HG03439 (cell line): ENCODE results near the gene SUPT3H.
"Not testable (repeated sequence)": the region's sequence is repeated elsewhere in the genome, so short reads cannot be mapped to it uniquely, and the experiment has no call there.

ENCODE experiments used
- ATAC-seq: cut with Tn5 transposase; IDR thresholded peaks from one replicate; pipeline ENCODE4 v1.9.1; 2021; ENCODE audit warnings: mild to moderate bottlenecking, moderate library complexity; ENCODE audit not compliant: unreplicated experiment

Gene SUPT3H

GRCh38 chr6:45327956-45328522 lies 49.7 kb downstream of the SUPT3H start, which contains the start of gene RUNX2:
RUNX2 (plus strand) TSS chr6:45328330; CDS start chr6:45328727, 397 bp downstream.
- no peak for ATAC-seq

GRCh38 chr6:45326698-45327417 lies 50.9 kb downstream of the SUPT3H start:
- ATAC-seq = no peak

- no peak for ATAC-seq
Measured at GRCh38 chr6:45323656-45324224, 54.0 kb downstream of the SUPT3H start.

- ATAC-seq = no peak
Measured at GRCh38 chr6:45320349-45320748, 57.4 kb downstream of the SUPT3H start.

DNA sequence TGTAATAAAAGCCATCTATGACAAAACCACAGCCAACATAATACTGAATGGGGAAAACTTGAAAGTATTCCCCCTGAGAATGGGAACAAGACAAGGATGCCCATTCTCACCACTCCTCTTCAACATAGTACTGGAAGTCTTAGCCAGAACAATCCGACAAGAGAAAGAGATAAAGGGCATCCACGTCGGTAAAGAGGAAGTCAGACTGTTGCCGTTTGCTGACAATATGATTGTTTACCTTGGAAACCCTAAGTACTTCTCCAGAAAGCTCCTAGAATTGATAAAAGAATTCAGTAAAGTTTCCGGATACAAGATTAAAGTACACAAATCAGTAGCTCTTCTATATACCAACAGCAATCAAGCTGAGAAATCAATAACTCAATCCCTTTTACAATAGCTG lies 63.6 kb downstream of the SUPT3H start:
- no peak for ATAC-seq

- no peak for ATAC-seq
Measured at GRCh38 chr6:45310118-45310788, 67.5 kb downstream of the SUPT3H start.

- ATAC-seq = no peak
Measured at GRCh38 chr6:45305546-45305945, 72.2 kb downstream of the SUPT3H start.

GRCh38 chr6:45302832-45303231 lies 74.9 kb downstream of the SUPT3H start:
- no peak for ATAC-seq

- no peak for ATAC-seq
Measured at GRCh38 chr6:45301348-45302142, 76.2 kb downstream of the SUPT3H start.

DNA sequence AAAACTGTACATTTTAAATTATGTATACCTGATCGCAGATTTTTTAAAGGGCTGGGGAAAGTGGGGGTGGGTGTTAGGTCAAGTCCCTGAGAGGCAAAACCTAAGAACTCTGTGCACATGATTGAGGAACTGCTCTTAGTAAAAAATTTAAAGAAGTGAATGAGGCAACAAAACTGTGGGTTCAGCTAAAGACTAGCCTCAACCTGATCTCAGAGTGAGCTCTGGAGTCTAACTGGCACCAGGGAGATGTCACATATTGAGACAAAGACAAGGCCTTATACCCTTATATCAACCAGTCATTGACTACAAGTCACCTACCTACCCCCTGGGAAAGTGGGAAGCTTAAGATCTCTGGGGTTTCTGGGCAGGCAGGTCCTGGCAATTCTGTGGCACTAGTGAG lies 77.0 kb downstream of the SUPT3H start:
- no peak for ATAC-seq

- no peak for ATAC-seq
Measured at GRCh38 chr6:45299096-45299581, 78.6 kb downstream of the SUPT3H start.

- ATAC-seq = no peak
Measured at GRCh38 chr6:45297320-45297719, 80.4 kb downstream of the SUPT3H start.

GRCh38 chr6:45294065-45294701 lies 83.6 kb downstream of the SUPT3H start:
- not testable (repeated sequence) for ATAC-seq

DNA sequence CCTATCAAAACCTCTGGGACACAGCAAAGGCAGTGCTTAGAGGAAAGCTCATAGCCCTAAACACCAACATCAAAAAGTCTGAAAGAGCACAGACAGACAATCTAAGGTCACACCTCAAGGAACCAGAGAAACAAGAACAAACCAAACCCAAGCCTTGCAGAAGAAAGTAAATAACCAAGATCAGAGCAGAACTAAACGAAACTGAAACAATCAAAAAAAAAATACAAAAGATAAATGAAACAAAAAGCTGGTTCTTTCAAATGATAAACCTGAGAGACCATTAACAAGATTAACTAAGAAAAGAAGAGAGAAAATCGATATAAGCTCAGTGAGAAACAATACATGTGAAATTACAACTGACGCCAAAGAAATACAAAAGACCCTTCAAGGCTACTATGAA lies 84.4 kb downstream of the SUPT3H start:
- ATAC-seq = no peak

- ATAC-seq = no peak
Measured at GRCh38 chr6:45289751-45290514, 87.8 kb downstream of the SUPT3H start.

GRCh38 chr6:45286707-45287106 lies 91.0 kb downstream of the SUPT3H start:
- ATAC-seq = not testable (repeated sequence)

DNA sequence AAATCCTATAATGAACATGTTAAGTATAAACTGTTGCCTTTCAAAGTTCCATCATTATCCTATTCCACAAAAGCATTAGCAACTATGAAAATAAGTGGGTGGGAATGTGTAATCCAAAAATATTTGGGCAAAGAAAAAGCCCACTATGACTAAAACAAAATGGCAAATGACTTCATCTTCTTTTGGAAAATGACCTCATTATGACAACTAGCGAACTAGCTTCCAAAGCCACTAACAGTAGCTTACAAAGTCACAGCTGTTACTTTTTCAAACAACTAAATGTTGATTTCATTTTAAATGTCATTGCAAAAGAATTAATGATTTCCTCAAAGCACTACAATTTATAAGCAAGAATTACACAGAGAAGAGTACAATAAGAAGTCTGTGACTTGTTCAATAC lies 99.4 kb downstream of the SUPT3H start:
- no peak for ATAC-seq

GRCh38 chr6:45277741-45278140 lies 100.0 kb downstream of the SUPT3H start:
- not testable (repeated sequence) for ATAC-seq

DNA sequence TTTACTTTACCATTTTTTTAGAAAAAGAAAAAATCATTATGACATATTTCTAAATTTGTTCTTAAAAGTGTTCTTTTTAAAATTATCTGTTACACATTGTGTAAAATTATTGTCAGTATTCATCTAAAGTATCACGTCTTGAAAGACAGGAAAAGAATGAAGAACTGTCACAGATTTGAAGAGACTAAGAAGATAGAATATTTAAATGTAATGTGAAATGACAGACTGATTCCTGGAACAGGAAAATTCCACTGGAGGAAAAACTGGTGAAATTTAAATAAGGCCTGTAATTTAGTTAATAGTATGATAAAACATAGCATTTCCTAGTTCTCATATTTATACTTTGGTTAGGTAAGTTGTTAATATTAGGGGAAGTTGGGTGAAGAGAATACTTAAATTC lies 102.4 kb downstream of the SUPT3H start:
- ATAC-seq = no peak

GRCh38 chr6:45272626-45273025 lies 105.1 kb downstream of the SUPT3H start:
- no peak for ATAC-seq
